ENCODE data around the gene GPER1. TPM values are rescaled to one million over a fixed set of nuclear protein-coding genes. Genes with fewer than 3 reads are reported as not detected.
A peak's percentile ranks its signal among the peaks of the same experiment; 100 is the strongest.

Gene GPER1
- total and polyA plus RNA-seq, 4 donors = 3.7 to 7.7 (median 6.3) TPM

- DNase-seq (no peak), ATAC-seq (ENCODE audit: insufficient read depth, low FRiP score) (no peak)
- Histone ChIP-seq H3K36me3 (ENCODE audit: control insufficient read depth in 4 of 4, insufficient read depth in 4 of 4, low read length in 4 of 4) (no peaks in the 10 kb centered on the region), H3K9ac (ENCODE audit: insufficient read depth in 1 of 2, low read length in 2 of 2) (no peak overlapping the region), H3K9me3 (ENCODE audit: control insufficient read depth in 4 of 4, insufficient read depth in 3 of 4, low read length in 3 of 4) (no peaks in the 10 kb centered on the region), H3K4me3 (no peak overlapping the region), H3K4me1 (ENCODE audit: control insufficient read depth in 5 of 5, insufficient read depth in 5 of 5, low read length in 5 of 5) (peaks cover 0 to 23% (median 8%) of the 10 kb centered on the region in 5 donors), H3K27ac (ENCODE audit: low read depth in 1 of 2, low read length in 1 of 2) (peak overlapping the region in 1 of 2 donors; percentile 23), H3K27me3 (ENCODE audit: control insufficient read depth in 3 of 3, insufficient read depth in 3 of 3, low read length in 2 of 3) (no peaks in the 10 kb centered on the region)
- no peak for TF ChIP-seq CTCF (IDR thresholded peaks at IDR 0.05; ENCODE audit: control extremely low read depth, extremely low read depth)
- 64 to 85% methylated on average over 28 to 31 of the region's 31 CpGs for WGBS, 2 donors
Observed at GRCh38 chr7:1081931-1082401, 5.9 kb upstream of the GPER1 start.

- no peak for TF ChIP-seq CTCF (IDR thresholded peaks at IDR 0.05; ENCODE audit: control extremely low read depth, extremely low read depth)
- Histone ChIP-seq H3K27ac (ENCODE audit: low read depth in 1 of 2, low read length in 1 of 2) (peak overlapping the region in 1 of 2 donors; percentile 41), H3K9me3 (ENCODE audit: control insufficient read depth in 4 of 4, insufficient read depth in 3 of 4, low read length in 3 of 4) (no peaks in the 10 kb centered on the region), H3K4me1 (ENCODE audit: control insufficient read depth in 5 of 5, insufficient read depth in 5 of 5, low read length in 5 of 5) (peaks cover 3 to 39% (median 19%) of the 10 kb centered on the region in 5 donors), H3K4me3 (no peak overlapping the region), H3K27me3 (ENCODE audit: control insufficient read depth in 3 of 3, insufficient read depth in 3 of 3, low read length in 2 of 3) (no peaks in the 10 kb centered on the region), H3K9ac (ENCODE audit: insufficient read depth in 1 of 2, low read length in 2 of 2) (no peak overlapping the region), H3K36me3 (ENCODE audit: control insufficient read depth in 4 of 4, insufficient read depth in 4 of 4, low read length in 4 of 4) (no peaks in the 10 kb centered on the region)
- no peak for ATAC-seq (ENCODE audit: insufficient read depth, low FRiP score)
- no peak for DNase-seq
- 78 to 88% methylated on average over 45 of the region's 45 CpGs for WGBS, 2 donors
Observed at GRCh38 chr7:1083729-1084657, 3.9 kb upstream of the GPER1 start.

GRCh38 chr7:1085266-1085665 is 2.6 kb upstream of the GPER1 start:
- WGBS, 2 donors = 90 to 92% methylated on average over 10 of the region's 10 CpGs
- peaks cover 0 to under 1% (median 0%) of the 10 kb centered on the region in 4 donors for H3K36me3 ChIP-seq (ENCODE audit: control insufficient read depth in 4 of 4, insufficient read depth in 4 of 4, low read length in 4 of 4)
- H3K27me3 ChIP-seq (ENCODE audit: control insufficient read depth in 3 of 3, insufficient read depth in 3 of 3, low read length in 2 of 3) = no peaks in the 10 kb centered on the region
- H3K9ac ChIP-seq (ENCODE audit: insufficient read depth in 1 of 2, low read length in 2 of 2) = no peak overlapping the region
- H3K27ac ChIP-seq (ENCODE audit: low read depth in 1 of 2, low read length in 1 of 2) = no peak overlapping the region
- peaks cover 3 to 30% (median 11%) of the 10 kb centered on the region in 5 donors for H3K4me1 ChIP-seq (ENCODE audit: control insufficient read depth in 5 of 5, insufficient read depth in 5 of 5, low read length in 5 of 5)
- no peak overlapping the region for H3K4me3 ChIP-seq
- DNase-seq (no peak), ATAC-seq (ENCODE audit: insufficient read depth, low FRiP score) (no peak)
- H3K9me3 ChIP-seq (ENCODE audit: control insufficient read depth in 4 of 4, insufficient read depth in 3 of 4, low read length in 3 of 4) = no peaks in the 10 kb centered on the region
- TF ChIP-seq CTCF (IDR thresholded peaks at IDR 0.05; ENCODE audit: control extremely low read depth, extremely low read depth) = no peak

Data from lung (tissue), 12 donors.